Epithelial cell of esophagus (primary cell): ENCODE measurements around the gene TTC4.
A peak's percentile ranks its signal among the peaks of the same experiment; 100 is the strongest.

Experiments used
- DNase-seq: peaks from one replicate; pipeline ENCODE4 v3.0.0; 2010; ENCODE audit warnings: low read depth
- H3K4me3 ChIP-seq: 2 replicates; pipeline ENCODE4 v1.5.1; 2011; ENCODE audit warnings: mild to moderate bottlenecking, low read length, control low read depth
- TF ChIP-seq, protein P1 (sequence below): IDR thresholded peaks from 2 replicates; pipeline ENCODE4 v1.5.1; 2011; ENCODE audit warnings: low read depth, mild to moderate bottlenecking, low read length, control low read depth, inconsistent platforms; ENCODE audit not compliant: insufficient read depth; ENCODE audit errors: missing control alignments

TTC4 gene

DNA sequence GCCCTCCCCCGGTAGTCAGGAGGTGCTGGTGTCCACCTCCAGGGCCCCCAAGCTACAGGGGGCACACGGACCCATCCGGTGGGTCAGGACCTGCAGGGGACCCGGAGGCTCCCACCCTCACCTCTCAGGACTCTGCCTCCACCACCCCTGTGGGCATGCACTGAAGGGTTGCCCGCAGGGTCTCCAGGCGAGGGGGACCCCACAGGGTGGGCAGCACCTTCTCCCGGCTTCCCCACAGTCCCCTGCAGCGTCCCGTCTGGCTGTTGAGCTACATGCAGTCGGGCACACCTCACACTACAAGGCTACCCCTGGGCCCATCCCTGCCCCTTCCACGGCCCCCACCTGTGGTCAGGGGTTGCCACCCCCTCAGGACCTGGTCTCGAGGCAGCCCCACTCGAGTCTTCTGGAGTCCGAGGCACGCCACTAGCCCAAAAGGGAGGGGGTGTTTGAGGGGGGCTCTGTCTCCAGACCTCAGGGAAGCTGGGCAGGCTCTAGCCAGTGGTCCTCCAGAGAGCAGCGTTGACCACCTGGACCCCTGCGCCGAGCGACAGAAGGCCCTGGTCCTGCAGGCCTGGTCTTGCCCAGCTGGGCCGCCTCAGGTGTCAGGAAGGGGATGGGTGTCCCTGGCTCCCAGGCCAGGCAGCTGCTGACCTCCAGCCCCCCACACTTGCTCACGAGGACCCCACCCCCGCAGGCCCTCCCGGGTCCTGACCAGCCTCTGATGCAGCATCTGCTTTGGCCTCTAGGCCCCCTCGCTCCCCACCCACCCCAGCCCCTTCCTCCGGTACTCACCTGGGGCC lies 39.0 kb downstream of the TTC4 start:
- no peak for DNase-seq
- TF ChIP-seq, protein P1, sequence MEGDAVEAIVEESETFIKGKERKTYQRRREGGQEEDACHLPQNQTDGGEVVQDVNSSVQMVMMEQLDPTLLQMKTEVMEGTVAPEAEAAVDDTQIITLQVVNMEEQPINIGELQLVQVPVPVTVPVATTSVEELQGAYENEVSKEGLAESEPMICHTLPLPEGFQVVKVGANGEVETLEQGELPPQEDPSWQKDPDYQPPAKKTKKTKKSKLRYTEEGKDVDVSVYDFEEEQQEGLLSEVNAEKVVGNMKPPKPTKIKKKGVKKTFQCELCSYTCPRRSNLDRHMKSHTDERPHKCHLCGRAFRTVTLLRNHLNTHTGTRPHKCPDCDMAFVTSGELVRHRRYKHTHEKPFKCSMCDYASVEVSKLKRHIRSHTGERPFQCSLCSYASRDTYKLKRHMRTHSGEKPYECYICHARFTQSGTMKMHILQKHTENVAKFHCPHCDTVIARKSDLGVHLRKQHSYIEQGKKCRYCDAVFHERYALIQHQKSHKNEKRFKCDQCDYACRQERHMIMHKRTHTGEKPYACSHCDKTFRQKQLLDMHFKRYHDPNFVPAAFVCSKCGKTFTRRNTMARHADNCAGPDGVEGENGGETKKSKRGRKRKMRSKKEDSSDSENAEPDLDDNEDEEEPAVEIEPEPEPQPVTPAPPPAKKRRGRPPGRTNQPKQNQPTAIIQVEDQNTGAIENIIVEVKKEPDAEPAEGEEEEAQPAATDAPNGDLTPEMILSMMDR, result no peak
- H3K4me3 ChIP-seq, result no peak overlapping the region

- TF ChIP-seq, protein P1, result no peak
- DNase-seq, result no peak
- no peak overlapping the region for H3K4me3 ChIP-seq
These were observed 42.2 kb downstream of the TTC4 start for GRCh38 chr1:54757833-54758232.

DNA sequence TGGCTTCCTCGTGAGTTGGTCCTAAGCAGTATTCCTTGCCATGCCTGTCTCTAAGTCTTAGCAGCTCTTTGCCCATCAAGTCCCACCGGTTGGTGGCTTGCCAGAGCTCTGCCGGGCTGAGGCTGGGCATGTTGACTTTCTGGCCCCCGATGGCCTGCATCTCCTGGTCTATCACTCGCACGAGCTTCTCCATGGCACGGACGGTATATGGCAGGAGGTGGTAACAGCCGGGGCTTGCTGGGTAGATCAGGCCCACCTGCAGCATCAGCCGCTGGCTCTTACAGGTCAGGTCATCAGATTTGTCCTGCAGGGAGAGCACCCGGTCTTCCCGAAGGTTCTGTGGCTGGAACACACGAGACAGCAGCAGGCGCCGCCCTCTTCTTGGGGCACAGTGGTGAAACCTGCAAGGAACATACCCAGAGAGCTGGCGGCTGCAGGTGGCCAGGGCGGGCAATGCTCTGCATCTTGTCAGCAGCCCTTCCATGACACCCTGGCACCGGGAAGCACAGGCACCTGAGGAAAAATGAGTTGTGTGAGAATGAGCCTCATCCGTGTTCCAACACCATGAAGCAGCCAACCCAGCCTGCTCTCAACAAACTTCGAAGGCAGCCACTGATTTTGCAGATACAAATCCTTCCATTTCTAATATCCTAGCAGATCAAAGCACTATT lies 43.2 kb downstream of the TTC4 start:
- H3K4me3 ChIP-seq, result no peak overlapping the region
- DNase-seq, result no peak
- TF ChIP-seq, protein P1, result no peak

- peak overlapping the region; percentile 97 for H3K4me3 ChIP-seq
- no peak for DNase-seq
- TF ChIP-seq, protein P1, result no peak
These were observed 48.1 kb downstream of the TTC4 start for GRCh38 chr1:54763816-54764132.

GRCh38 chr1:54764133-54764921 lies 48.7 kb downstream of the TTC4 start, which contains the start of gene PARS2:
Gene PARS2, minus strand, starts transcription at chr1:54764523. Its CDS starts 5,362 bp downstream, at chr1:54759161.
- H3K4me3 ChIP-seq, result peak within 1 kb of the TSS; percentile 97
- DNase-seq, result peak; percentile 99
- TF ChIP-seq, protein P1, result no peak

DNA sequence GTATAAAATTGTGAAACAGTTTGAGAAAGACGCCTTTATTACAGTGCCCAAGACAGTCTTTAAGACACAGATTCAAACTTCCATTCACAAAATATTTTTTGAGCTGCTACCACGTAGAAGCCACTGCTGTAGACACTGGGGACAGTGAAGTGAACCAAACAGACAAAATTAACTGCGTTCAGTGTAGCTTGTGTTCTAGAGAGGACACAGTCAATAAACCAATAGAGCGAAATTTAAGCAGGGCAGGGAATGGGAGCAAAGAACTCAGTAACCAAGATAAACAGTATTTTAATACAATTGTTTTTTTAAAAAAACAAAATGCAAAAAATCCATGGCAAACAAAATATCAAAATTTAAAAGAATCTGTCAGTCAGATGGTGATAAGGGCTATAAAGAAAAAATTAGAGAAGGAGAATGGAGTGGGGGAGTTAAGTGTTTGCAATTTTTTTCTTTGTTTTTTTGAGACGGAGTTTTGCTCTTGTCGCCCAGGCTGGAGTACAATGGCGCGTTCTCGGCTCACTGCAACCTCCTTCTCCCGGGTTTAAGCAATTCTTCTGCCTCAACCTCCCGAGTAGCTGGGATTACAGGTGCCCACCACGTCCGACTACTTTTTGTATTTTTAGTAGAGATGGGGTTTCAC lies 49.4 kb downstream of the TTC4 start:
- peak overlapping the region; percentile 55 for H3K4me3 ChIP-seq
- DNase-seq, result no peak
- TF ChIP-seq, protein P1, result no peak
